K562 (cell line): ENCODE measurements around the gene KRT80. TPM values are rescaled to one million over a fixed set of nuclear protein-coding genes. Genes with fewer than 3 reads are reported as not detected.

Experiments used
- ATAC-seq: fragments of 200-7000 bp; cut with Tn5 transposase; 3 replicates; pipeline ENCODE4 v1.9.1; 2020; ENCODE audit warnings: moderate library complexity
- BruUV-seq: library from RNA; stranded (reverse); fragments of 400-500 nt; replicated peaks from 2 replicates; lab custom pipeline; 2021; lab: Mats Ljungman, UMichigan
- CTCF ChIA-PET: fragments of 300-600 bp; formaldehyde crosslinking; extraction: SDS; loops from one replicate; lab custom pipeline; 2021; ENCODE audit warnings: low intra/inter-chr PET ratio; lab: Yijun Ruan, JAX
- POLR2A ChIA-PET: fragments of 300-600, 350-650 bp; sonication (Branson Sonifier 250); formaldehyde crosslinking; extraction: SDS; loops from one replicate; lab custom pipeline; 2021; ENCODE audit warnings: antibody characterized with exemption, inconsistent platforms; lab: Yijun Ruan, JAX
- DNase-seq, 4 experiments: peaks; one replicate each; pipeline versions ENCODE4 v3.0.0 to v3.0.0-alpha.2; 2011 to 2018; ENCODE audit warnings: low spot score in 3 of 4, mixed read lengths in 3 of 4; ENCODE audit errors: extremely low read depth in 1 of 4
- FAIRE-seq: peaks from 2 replicates; lab custom pipeline; 2011; peaks lifted over from hg19 to GRCh38; lab: Jason Lieb, UNC
- H2AFZ ChIP-seq: 2 replicates; pipeline ENCODE4 v1.6.0; 2011; ENCODE audit warnings: low read depth, low read length, control low read depth, inconsistent platforms
- H3K27ac ChIP-seq: fragments of 200-600 bp; 3 replicates; pipeline ENCODE4 v1.8.0; 2011; ENCODE audit warnings: low read depth, mild to moderate bottlenecking, control low read depth, inconsistent platforms, low read length, moderate library complexity, mixed read lengths; ENCODE audit errors: extremely low read depth
- H3K27me3 ChIP-seq, 2 experiments: fragments of 300-600 bp in 1 of 2; 2 replicates in 1 of 2; 3 replicates in 1 of 2; pipeline versions ENCODE4 v1.6.0 to v1.8.0; 2011; ENCODE audit warnings: inconsistent platforms in 2 of 2, low read length in 2 of 2, mild to moderate bottlenecking in 1 of 2, mixed read lengths in 1 of 2, moderate library complexity in 1 of 2; ENCODE audit not compliant: control insufficient read depth in 2 of 2, insufficient read depth in 2 of 2
- H3K36me3 ChIP-seq: fragments of 300-600 bp; 3 replicates; pipeline ENCODE4 v1.8.0; 2011; ENCODE audit warnings: mild to moderate bottlenecking, low read length, inconsistent platforms; ENCODE audit not compliant: control insufficient read depth, insufficient read depth
- H3K4me1 ChIP-seq, 2 experiments: fragments of 200-600 bp in 1 of 2; replicated peaks in 1 of 2; 2 replicates in 1 of 2; 3 replicates in 1 of 2; pipeline versions ENCODE4 v1.5.1 to v1.8.0; 2011; ENCODE audit warnings: inconsistent platforms in 2 of 2, low read length in 2 of 2, mild to moderate bottlenecking in 1 of 2, mixed read lengths in 1 of 2, moderate library complexity in 1 of 2; ENCODE audit not compliant: control insufficient read depth in 2 of 2, insufficient read depth in 2 of 2
- H3K4me2 ChIP-seq: 2 replicates; pipeline ENCODE4 v1.6.1; 2011; ENCODE audit warnings: low read length, control low read depth, inconsistent platforms, mixed read lengths; ENCODE audit not compliant: insufficient read depth
- H3K4me3 ChIP-seq: fragments of 200-600 bp; sonication (generic), shearing (Covaris generic); 2 replicates; pipeline ENCODE4 v1.5.1; 2016; ENCODE audit warnings: control low read depth, inconsistent platforms
- H3K79me2 ChIP-seq: fragments of 200-600 bp; 3 replicates; pipeline ENCODE4 v1.8.0; 2011; ENCODE audit warnings: low read length, inconsistent platforms; ENCODE audit not compliant: control insufficient read depth, insufficient read depth
- H3K9ac ChIP-seq, 2 experiments: 2 replicates each; pipeline versions ENCODE4 v1.6.0 to v1.6.1; 2011; ENCODE audit warnings: low read depth in 2 of 2, low read length in 2 of 2, control low read depth in 1 of 2, inconsistent platforms in 1 of 2, mild to moderate bottlenecking in 1 of 2, mixed read lengths in 1 of 2; ENCODE audit not compliant: insufficient read depth in 1 of 2
- H3K9me1 ChIP-seq: one replicate; pipeline ENCODE4 v1.6.0; 2011; ENCODE audit warnings: inconsistent platforms, mild to moderate bottlenecking, low read length, moderate library complexity; ENCODE audit not compliant: control insufficient read depth, insufficient read depth
- H3K9me3 ChIP-seq: replicated peaks from 2 replicates; pipeline ENCODE4 v1.5.1; 2011; ENCODE audit warnings: low read depth, low read length, inconsistent platforms; ENCODE audit not compliant: control insufficient read depth, insufficient read depth
- H4K20me1 ChIP-seq: replicated peaks from 2 replicates; pipeline ENCODE4 v1.6.1; 2011; ENCODE audit warnings: low read length, inconsistent platforms, mixed read lengths; ENCODE audit not compliant: control insufficient read depth, insufficient read depth
- BRD9 ChIP-seq: fragments of 450-650 bp; IDR thresholded peaks from 2 replicates; pipeline ENCODE4 v1.6.1; 2018; ENCODE audit warnings: low read depth; ENCODE audit not compliant: partially characterized antibody
- CCAR2 ChIP-seq: fragments of 200-400 bp; formaldehyde crosslinking; IDR thresholded peaks from 2 replicates; pipeline ENCODE4 v1.6.1; 2017; ENCODE audit warnings: mild to moderate bottlenecking, low read depth, low read length
- GATA2 ChIP-seq: sonication (generic); formaldehyde crosslinking; IDR thresholded peaks from 2 replicates; pipeline ENCODE4 v1.4.0; 2020; ENCODE audit warnings: mild to moderate bottlenecking, missing genetic modification reagents
- KDM2B ChIP-seq: fragments of 250-450 bp; sonication (Bioruptor Pico); IDR thresholded peaks from 2 replicates; pipeline ENCODE4 v1.8.0; 2021; ENCODE audit warnings: mild to moderate bottlenecking, moderate library complexity
- MCM3 ChIP-seq: fragments of 450-650 bp; IDR thresholded peaks from 2 replicates; pipeline ENCODE4 v1.6.1; 2016
- PHTF2 ChIP-seq: fragments of 250-450 bp; sonication (Bioruptor Pico); IDR thresholded peaks from 2 replicates; pipeline ENCODE4 v1.5.0; 2021; ENCODE audit warnings: mild to moderate bottlenecking
- POLR2B ChIP-seq: fragments of 450-650 bp; IDR thresholded peaks from 2 replicates; pipeline ENCODE4 v1.6.1; 2018; ENCODE audit warnings: low read depth; ENCODE audit not compliant: partially characterized antibody
- POU5F1 ChIP-seq: fragments of 150-350 bp; IDR thresholded peaks from 2 replicates; pipeline ENCODE4 v1.6.1; 2014; ENCODE audit warnings: borderline replicate concordance, low read length, low read depth, mild to moderate bottlenecking; ENCODE audit not compliant: partially characterized antibody
- SIRT6 ChIP-seq: IDR thresholded peaks from one replicate; pipeline ENCODE4 v1.6.1; 2012; ENCODE audit warnings: low read depth, mild to moderate bottlenecking, control low read depth, inconsistent platforms, low read length, moderate library complexity
- TSC22D4 ChIP-seq: fragments of 450-650 bp; IDR thresholded peaks from 2 replicates; pipeline ENCODE4 v1.6.1; 2016; ENCODE audit warnings: missing genetic modification characterization, missing biosample characterization, control low read depth
- XRCC5 ChIP-seq: fragments of 200-400 bp; formaldehyde crosslinking; IDR thresholded peaks from 2 replicates; pipeline ENCODE4 v1.6.1; 2017; ENCODE audit warnings: low read depth, mild to moderate bottlenecking, low read length
- ZBTB8A ChIP-seq: fragments of 450-650 bp; IDR thresholded peaks from 2 replicates; pipeline ENCODE4 v1.6.1; 2018; ENCODE audit warnings: mild to moderate bottlenecking, moderate library complexity; ENCODE audit not compliant: partially characterized antibody
- ZNF347 ChIP-seq: fragments of 450-650 bp; formaldehyde crosslinking; IDR thresholded peaks from 2 replicates; pipeline ENCODE4 v1.4.0; 2020; ENCODE audit warnings: low read depth, mild to moderate bottlenecking, moderate library complexity
- ZNF395 ChIP-seq: fragments of 200-800 bp; sonication (Bioruptor generic); IDR thresholded peaks from 2 replicates; pipeline ENCODE4 v1.6.1; 2017; ENCODE audit warnings: missing genetic modification characterization, missing compliant biosample characterization
- ZNF398 ChIP-seq: fragments of 250-450 bp; sonication (Bioruptor Pico); IDR thresholded peaks from 2 replicates; pipeline ENCODE4 v1.8.0; 2021; ENCODE audit warnings: moderate library complexity, mild to moderate bottlenecking, inconsistent platforms
- ZNF699 ChIP-seq: fragments of 250-450 bp; sonication (Bioruptor Pico); IDR thresholded peaks from 2 replicates; pipeline ENCODE4 v1.8.0; 2021; ENCODE audit warnings: mild to moderate bottlenecking, moderate library complexity; ENCODE audit not compliant: insufficient replicate concordance
- WGBS: fragments of 100-300 bp; shearing (Covaris generic); methylation state at CpG from one replicate; pipeline ENCODE4 v1.1.6; 2016; ENCODE audit warnings: low coverage, mixed read lengths; ENCODE audit not compliant: insufficient coverage; ENCODE audit errors: missing lambda C conversion rate; 5-methylcytosine and 5-hydroxymethylcytosine counted together
- in situ Hi-C: fragments of 300-500 bp; cut with MboI; formaldehyde crosslinking; loops from 4 replicates; pipeline ENCODE4 v1.15.0; 2018; ENCODE audit warnings: inconsistent platforms, mixed read lengths
- intact Hi-C: fragments of 100-400 bp; cut with micrococcal nuclease; formaldehyde crosslinking; loops from 2 replicates; pipeline ENCODE4 v1.14.2; 2022
- polyA plus RNA-seq, 8 experiments: library from polyadenylated mRNA; depleted of rRNA in 4 of 8; stranded (reverse) in 5 of 8; unstranded in 3 of 8; fragments of >200 nt; fragmentation: Nextera tagmentation in 2 of 8; fragmentation: Illumina TruSeq in 1 of 8; extraction: Ambion mirVana in 2 of 8; extraction: Trizol in 1 of 8; gene quantifications; 2 replicates each; pipeline versions ENCODE4 v1.2.1 to v1.2.3, GENCODE V29; 2011 to 2014; ENCODE audit warnings: inconsistent platforms in 1 of 8, missing spikeins in 1 of 8
- total RNA-seq, 7 experiments: library from RNA; depleted of rRNA in 6 of 7; stranded (reverse); fragments of >200 nt in 6 of 7; fragmentation: Illumina TruSeq in 2 of 7; extraction: Trizol in 2 of 7; gene quantifications; 2 replicates each; pipeline versions ENCODE4 v1.2.1 to v1.2.3, GENCODE V29; 2011 to 2021; ENCODE audit warnings: low replicate concordance in 1 of 7

Gene KRT80
- total and polyA plus RNA-seq, 9 of the 15 experiments (the other 6 are each of a cell fraction or from before 2014, with no cell fraction given) = not detected

GRCh38 chr12:52167526-52167925, 24.3 kb downstream of the KRT80 start:
- BruUV-seq = no TSS peak
- Histone ChIP-seq H3K9ac (no peak overlapping the region), H2AFZ (no peak overlapping the region), H3K4me1 (no peaks in the 10 kb centered on the region), H3K9me3 (no peaks in the 10 kb centered on the region), H3K27ac (no peak overlapping the region), H3K4me2 (no peak overlapping the region), H3K9me1 (peaks cover 2% of the 10 kb centered on the region), H3K36me3 (no peaks in the 10 kb centered on the region), H4K20me1 (no peaks in the 10 kb centered on the region), H3K4me3 (no peak overlapping the region), H3K27me3 (peaks cover 14 to 60% of the 10 kb centered on the region in 2 experiments), H3K79me2 (no peaks in the 10 kb centered on the region)
- CTCF ChIA-PET = no interaction called here
- WGBS = 0% methylated on average over 3 of the region's 3 CpGs
- intact Hi-C loops = no loop called here
- no peak for DNase-seq
- TF ChIP-seq GATA2 (CRISPR knock-in tag) (no peak), ZNF699 (CRISPR knock-in tag) (no peak), SIRT6 (no peak), KDM2B (CRISPR knock-in tag) (no peak), ZNF347 (no peak), POU5F1 (no peak), ZBTB8A (no peak)
- in situ Hi-C loops = no loop called here
- FAIRE-seq = no peak
- POLR2A ChIA-PET = no interaction called here
- no peak for ATAC-seq

GRCh38 chr12:52166672-52167071, 25.1 kb downstream of the KRT80 start:
- Histone ChIP-seq H3K27me3 (peaks cover 17 to 62% of the 10 kb centered on the region in 2 experiments), H3K4me3 (no peak overlapping the region), H4K20me1 (no peaks in the 10 kb centered on the region), H2AFZ (no peak overlapping the region), H3K4me1 (no peaks in the 10 kb centered on the region), H3K9ac (no peak overlapping the region), H3K4me2 (no peak overlapping the region), H3K79me2 (no peaks in the 10 kb centered on the region), H3K9me1 (peaks cover 2% of the 10 kb centered on the region), H3K27ac (no peak overlapping the region), H3K36me3 (no peaks in the 10 kb centered on the region), H3K9me3 (no peaks in the 10 kb centered on the region)
- intact Hi-C loops (no loop called here), in situ Hi-C loops (no loop called here)
- no TSS peak for BruUV-seq
- ATAC-seq (no peak), DNase-seq (no peak), FAIRE-seq (no peak)
- 6% methylated on average over 1 of the region's 1 CpG for WGBS
- CTCF ChIA-PET = no interaction called here
- POLR2A ChIA-PET = no interaction called here
- TF ChIP-seq CCAR2 (no peak), ZNF398 (CRISPR knock-in tag) (no peak), TSC22D4 (tag) (no peak), POLR2B (no peak), ZNF395 (no peak), MCM3 (no peak), BRD9 (no peak), PHTF2 (CRISPR knock-in tag) (no peak), XRCC5 (no peak)
